ENCODE data around the gene STARD9. TPM values are rescaled to one million over a fixed set of nuclear protein-coding genes. Genes with fewer than 3 reads are reported as not detected.
A peak's percentile ranks its signal among the peaks of the same experiment; 100 is the strongest.

STARD9 gene
- total and polyA plus RNA-seq, 2 of the 13 experiments (the other 11 are each of a cell fraction or from before 2014, with no cell fraction given), result 5.3 to 7.5 TPM

DNA sequence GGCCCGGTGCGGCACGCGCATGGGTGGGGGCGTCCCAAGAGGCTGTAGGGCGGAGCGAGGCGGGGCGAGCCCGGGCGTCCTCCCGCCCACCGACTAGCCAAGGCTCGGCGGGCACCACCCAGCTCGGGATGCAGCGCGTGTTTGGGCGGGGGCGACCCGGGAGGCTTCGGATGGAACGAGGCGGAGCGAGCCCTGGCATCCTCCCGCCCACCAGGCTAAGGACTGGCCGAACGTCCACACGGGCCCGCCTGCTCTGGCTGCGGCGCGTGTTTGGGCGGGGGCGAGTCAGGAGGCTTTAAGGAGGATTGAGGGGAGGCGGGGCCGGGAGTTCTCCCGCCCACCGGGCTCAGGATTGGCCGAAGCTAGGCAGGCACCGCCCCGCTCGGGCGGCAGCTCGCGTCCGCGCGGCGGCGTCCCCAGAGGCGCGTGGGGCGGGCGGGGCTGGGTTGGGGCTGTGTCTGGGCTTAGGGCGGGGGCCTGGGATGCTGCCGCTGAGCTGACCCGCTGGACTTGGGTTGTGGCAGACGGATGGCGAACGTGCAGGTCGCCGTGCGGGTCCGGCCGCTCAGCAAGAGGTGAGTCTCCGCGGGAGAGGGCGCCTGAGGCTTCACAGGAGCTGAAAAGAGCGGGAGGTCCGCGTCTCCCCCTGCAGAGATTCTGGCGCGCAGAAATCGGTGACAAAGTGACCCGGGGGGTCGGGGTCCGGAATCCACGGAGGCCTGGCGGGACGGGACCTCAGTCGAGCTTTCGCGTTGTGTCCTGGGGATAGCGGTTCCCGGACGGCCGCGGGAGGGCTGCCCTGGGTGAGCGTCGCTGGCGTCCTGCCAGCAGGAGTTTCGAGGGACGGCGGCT lies at the start of gene STARD9 (continued):
- TF ChIP-seq, protein P1, sequence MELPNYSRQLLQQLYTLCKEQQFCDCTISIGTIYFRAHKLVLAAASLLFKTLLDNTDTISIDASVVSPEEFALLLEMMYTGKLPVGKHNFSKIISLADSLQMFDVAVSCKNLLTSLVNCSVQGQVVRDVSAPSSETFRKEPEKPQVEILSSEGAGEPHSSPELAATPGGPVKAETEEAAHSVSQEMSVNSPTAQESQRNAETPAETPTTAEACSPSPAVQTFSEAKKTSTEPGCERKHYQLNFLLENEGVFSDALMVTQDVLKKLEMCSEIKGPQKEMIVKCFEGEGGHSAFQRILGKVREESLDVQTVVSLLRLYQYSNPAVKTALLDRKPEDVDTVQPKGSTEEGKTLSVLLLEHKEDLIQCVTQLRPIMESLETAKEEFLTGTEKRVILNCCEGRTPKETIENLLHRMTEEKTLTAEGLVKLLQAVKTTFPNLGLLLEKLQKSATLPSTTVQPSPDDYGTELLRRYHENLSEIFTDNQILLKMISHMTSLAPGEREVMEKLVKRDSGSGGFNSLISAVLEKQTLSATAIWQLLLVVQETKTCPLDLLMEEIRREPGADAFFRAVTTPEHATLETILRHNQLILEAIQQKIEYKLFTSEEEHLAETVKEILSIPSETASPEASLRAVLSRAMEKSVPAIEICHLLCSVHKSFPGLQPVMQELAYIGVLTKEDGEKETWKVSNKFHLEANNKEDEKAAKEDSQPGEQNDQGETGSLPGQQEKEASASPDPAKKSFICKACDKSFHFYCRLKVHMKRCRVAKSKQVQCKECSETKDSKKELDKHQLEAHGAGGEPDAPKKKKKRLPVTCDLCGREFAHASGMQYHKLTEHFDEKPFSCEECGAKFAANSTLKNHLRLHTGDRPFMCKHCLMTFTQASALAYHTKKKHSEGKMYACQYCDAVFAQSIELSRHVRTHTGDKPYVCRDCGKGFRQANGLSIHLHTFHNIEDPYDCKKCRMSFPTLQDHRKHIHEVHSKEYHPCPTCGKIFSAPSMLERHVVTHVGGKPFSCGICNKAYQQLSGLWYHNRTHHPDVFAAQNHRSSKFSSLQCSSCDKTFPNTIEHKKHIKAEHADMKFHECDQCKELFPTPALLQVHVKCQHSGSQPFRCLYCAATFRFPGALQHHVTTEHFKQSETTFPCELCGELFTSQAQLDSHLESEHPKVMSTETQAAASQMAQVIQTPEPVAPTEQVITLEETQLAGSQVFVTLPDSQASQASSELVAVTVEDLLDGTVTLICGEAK (IDR thresholded peaks at IDR 0.05), result no peak
- TF ChIP-seq, protein P1 (CRISPR knock-in tag; IDR thresholded peaks at IDR 0.05), result no peak; the same call in 1 of the 2 replicates
- TF ChIP-seq PRPF4 (IDR thresholded peaks at IDR 0.05; ENCODE audit: low read depth, low read length, poor library complexity, severe bottlenecking) (no peak), ZNF441 (CRISPR knock-in tag; IDR thresholded peaks at IDR 0.05; ENCODE audit: borderline replicate concordance) (peak; percentile 46; the same call in 1 of the 2 replicates), TAF1 (CRISPR knock-in tag; IDR thresholded peaks at IDR 0.05) (peak; percentile 51; the same call in 1 of the 2 replicates), GATA4 (IDR thresholded peaks at IDR 0.05; ENCODE audit: borderline replicate concordance, low read depth) (peak; percentile 47; the same call in 1 of the 2 replicates), CHD2 (IDR thresholded peaks at IDR 0.05; ENCODE audit: low read depth, low read length) (no peak), ZNF562 (CRISPR knock-in tag; IDR thresholded peaks at IDR 0.05; ENCODE audit: borderline replicate concordance) (no peak), NCOA5 (CRISPR knock-in tag; IDR thresholded peaks at IDR 0.05) (no peak), MAFF (IDR thresholded peaks at IDR 0.05; ENCODE audit: low read depth, low read length) (no peak), BHLHE40 (IDR thresholded peaks at IDR 0.05; ENCODE audit: low read length) (peak; percentile 73), ARID2 (CRISPR knock-in tag; IDR thresholded peaks at IDR 0.05; ENCODE audit: borderline replicate concordance) (no peak; the same call in 1 of the 2 replicates), SP140L (CRISPR knock-in tag; IDR thresholded peaks at IDR 0.05; ENCODE audit: borderline replicate concordance) (no peak)
- TF ChIP-seq, protein P2, sequence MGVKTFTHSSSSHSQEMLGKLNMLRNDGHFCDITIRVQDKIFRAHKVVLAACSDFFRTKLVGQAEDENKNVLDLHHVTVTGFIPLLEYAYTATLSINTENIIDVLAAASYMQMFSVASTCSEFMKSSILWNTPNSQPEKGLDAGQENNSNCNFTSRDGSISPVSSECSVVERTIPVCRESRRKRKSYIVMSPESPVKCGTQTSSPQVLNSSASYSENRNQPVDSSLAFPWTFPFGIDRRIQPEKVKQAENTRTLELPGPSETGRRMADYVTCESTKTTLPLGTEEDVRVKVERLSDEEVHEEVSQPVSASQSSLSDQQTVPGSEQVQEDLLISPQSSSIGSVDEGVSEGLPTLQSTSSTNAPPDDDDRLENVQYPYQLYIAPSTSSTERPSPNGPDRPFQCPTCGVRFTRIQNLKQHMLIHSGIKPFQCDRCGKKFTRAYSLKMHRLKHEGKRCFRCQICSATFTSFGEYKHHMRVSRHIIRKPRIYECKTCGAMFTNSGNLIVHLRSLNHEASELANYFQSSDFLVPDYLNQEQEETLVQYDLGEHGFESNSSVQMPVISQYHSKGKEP (CRISPR knock-in tag; IDR thresholded peaks at IDR 0.05), result no peak
- TF ChIP-seq, protein P3, sequence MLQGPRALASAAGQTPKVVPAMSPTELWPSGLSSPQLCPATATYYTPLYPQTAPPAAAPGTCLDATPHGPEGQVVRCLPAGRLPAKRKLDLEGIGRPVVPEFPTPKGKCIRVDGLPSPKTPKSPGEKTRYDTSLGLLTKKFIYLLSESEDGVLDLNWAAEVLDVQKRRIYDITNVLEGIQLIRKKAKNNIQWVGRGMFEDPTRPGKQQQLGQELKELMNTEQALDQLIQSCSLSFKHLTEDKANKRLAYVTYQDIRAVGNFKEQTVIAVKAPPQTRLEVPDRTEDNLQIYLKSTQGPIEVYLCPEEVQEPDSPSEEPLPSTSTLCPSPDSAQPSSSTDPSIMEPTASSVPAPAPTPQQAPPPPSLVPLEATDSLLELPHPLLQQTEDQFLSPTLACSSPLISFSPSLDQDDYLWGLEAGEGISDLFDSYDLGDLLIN (CRISPR knock-in tag; IDR thresholded peaks at IDR 0.05; ENCODE audit: borderline replicate concordance), result peak; percentile 72; the same call in 1 of the 2 replicates
- TF ChIP-seq, protein P4, sequence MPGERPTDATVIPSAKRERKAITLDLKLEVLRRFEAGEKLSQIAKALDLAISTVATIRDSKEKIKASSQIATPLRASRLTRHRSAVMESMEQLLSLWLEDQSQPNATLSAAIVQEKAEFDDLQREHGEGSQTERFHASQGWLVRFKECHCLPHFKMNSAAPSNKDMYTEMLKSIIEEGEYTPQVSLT (CRISPR knock-in tag; IDR thresholded peaks at IDR 0.05; ENCODE audit: borderline replicate concordance, low read depth), result no peak; the same call in 1 of the 2 replicates
